Neural progenitor cell (in vitro differentiated cells): ENCODE measurements around the gene OPCML. TPM values are rescaled to one million over a fixed set of nuclear protein-coding genes. Genes with fewer than 3 reads are reported as not detected.

Experiments used
- DNase-seq: peaks from one replicate; pipeline ENCODE4 v3.0.0-alpha.2; 2016; ENCODE audit warnings: low spot score
- H2AFZ ChIP-seq: fragments of 200-600 bp; sonication (generic); replicated peaks from 2 replicates; pipeline ENCODE4 v1.6.1; 2016; ENCODE audit warnings: antibody characterized with exemption
- H3F3A ChIP-seq: fragments of 200-600 bp; sonication (generic); 2 replicates; pipeline ENCODE4 v1.6.1; 2016; ENCODE audit warnings: antibody characterized with exemption, low read depth
- H3K27ac ChIP-seq: fragments of 200-600 bp; sonication (generic); 2 replicates; pipeline ENCODE4 v1.5.1; 2016; ENCODE audit warnings: mild to moderate bottlenecking
- H3K27me3 ChIP-seq: fragments of 200-600 bp; sonication (generic); 2 replicates; pipeline ENCODE4 v1.6.1; 2016; ENCODE audit warnings: mild to moderate bottlenecking, moderate library complexity
- H3K36me3 ChIP-seq: fragments of 200-600 bp; sonication (generic); 2 replicates; pipeline ENCODE4 v1.5.1; 2016
- H3K4me1 ChIP-seq: fragments of 200-600 bp; sonication (generic); 2 replicates; pipeline ENCODE4 v1.6.1; 2016; ENCODE audit warnings: mixed run types
- H3K4me2 ChIP-seq: fragments of 200-600 bp; sonication (generic); 2 replicates; pipeline ENCODE4 v1.6.1; 2016
- H3K4me3 ChIP-seq: fragments of 200-600 bp; sonication (generic); 2 replicates; pipeline ENCODE4 v1.5.1; 2016
- H3K79me2 ChIP-seq: fragments of 200-600 bp; sonication (generic); 2 replicates; pipeline ENCODE4 v1.6.1; 2016; ENCODE audit warnings: low read depth
- H3K9ac ChIP-seq: fragments of 200-600 bp; sonication (generic); 2 replicates; pipeline ENCODE4 v1.6.1; 2016
- H3K9me3 ChIP-seq: fragments of 200-600 bp; sonication (generic); 2 replicates; pipeline ENCODE4 v1.5.1; 2016; ENCODE audit warnings: low read depth
- H4K20me1 ChIP-seq: fragments of 200-600 bp; sonication (generic); 2 replicates; pipeline ENCODE4 v1.6.1; 2016; ENCODE audit warnings: low read depth
- H3K27ac Mint-ChIP-seq: 3 replicates; pipeline ENCODE4 v1.8.0; 2021; ENCODE audit warnings: mixed read lengths
- H3K27me3 Mint-ChIP-seq: 2 replicates; pipeline ENCODE4 v1.8.0; 2022; ENCODE audit warnings: low read depth, mild to moderate bottlenecking, inconsistent platforms, moderate library complexity, mixed read lengths; ENCODE audit not compliant: insufficient read depth
- H3K36me3 Mint-ChIP-seq: 3 replicates; pipeline ENCODE4 v1.8.0; 2021; ENCODE audit warnings: mixed read lengths
- H3K4me1 Mint-ChIP-seq: 3 replicates; pipeline ENCODE4 v1.8.0; 2021; ENCODE audit warnings: mixed read lengths
- H3K4me3 Mint-ChIP-seq: 3 replicates; pipeline ENCODE4 v1.8.0; 2021; ENCODE audit warnings: mild to moderate bottlenecking, moderate library complexity, mixed read lengths
- H3K9me3 Mint-ChIP-seq: 3 replicates; pipeline ENCODE4 v1.8.0; 2020; ENCODE audit warnings: mixed read lengths
- CTCF ChIP-seq: fragments of 200-600 bp; sonication (generic); IDR thresholded peaks from 2 replicates; pipeline ENCODE4 v1.5.1; 2017; ENCODE audit warnings: antibody characterized with exemption, mild to moderate bottlenecking
- EZH2 ChIP-seq: fragments of 200-600 bp; sonication (generic); IDR thresholded peaks from 2 replicates; pipeline ENCODE4 v1.6.1; 2017; ENCODE audit warnings: antibody characterized with exemption, mild to moderate bottlenecking, moderate library complexity
- EZH2phosphoT487 ChIP-seq: fragments of 200-600 bp; sonication (generic); IDR thresholded peaks from 2 replicates; pipeline ENCODE4 v1.6.1; 2017; ENCODE audit warnings: antibody characterized with exemption
- total RNA-seq: library from RNA; depleted of rRNA; stranded (reverse); fragments of >200 nt; gene quantifications from 2 replicates; pipeline ENCODE4 v1.2.3, GENCODE V29; 2015; ENCODE audit warnings: low replicate concordance

The OPCML gene
- total RNA-seq, 1 donor from 2014 or later: 0.02 TPM

GRCh38 chr11:133318221-133318620 is 214.1 kb downstream of the OPCML start:
- H3F3A ChIP-seq: no peaks in the 10 kb centered on the region
- H3K4me3 ChIP-seq: no peak overlapping the region
- H3K4me1 ChIP-seq: no peaks in the 10 kb centered on the region
- H3K9me3 Mint-ChIP-seq: no peaks in the 10 kb centered on the region
- no peak overlapping the region for H3K4me3 Mint-ChIP-seq
- H3K79me2 ChIP-seq: no peaks in the 10 kb centered on the region
- no peak overlapping the region for H3K4me2 ChIP-seq
- no peak for DNase-seq
- no peak for TF ChIP-seq CTCF
- no peak for TF ChIP-seq EZH2
- no peak for TF ChIP-seq EZH2phosphoT487
- no peaks in the 10 kb centered on the region for H3K36me3 ChIP-seq
- no peaks in the 10 kb centered on the region for H3K36me3 Mint-ChIP-seq
- H3K9me3 ChIP-seq: no peaks in the 10 kb centered on the region
- H3K27me3 Mint-ChIP-seq: peaks cover 3% of the 10 kb centered on the region
- no peak overlapping the region for H3K27ac Mint-ChIP-seq
- H2AFZ ChIP-seq: no peak overlapping the region
- H3K9ac ChIP-seq: no peak overlapping the region
- H3K27me3 ChIP-seq: no peaks in the 10 kb centered on the region
- peaks cover 3% of the 10 kb centered on the region for H4K20me1 ChIP-seq
- no peak overlapping the region for H3K27ac ChIP-seq
- H3K4me1 Mint-ChIP-seq: peaks cover 4% of the 10 kb centered on the region

GRCh38 chr11:133311230-133311629 is 221.1 kb downstream of the OPCML start:
- Mint-ChIP-seq H3K4me1 (no peaks in the 10 kb centered on the region), H3K36me3 (no peaks in the 10 kb centered on the region), H3K9me3 (peaks cover 5% of the 10 kb centered on the region), H3K27me3 (no peaks in the 10 kb centered on the region), H3K27ac (no peak overlapping the region), H3K4me3 (no peak overlapping the region)
- H3K4me3 ChIP-seq: no peak overlapping the region
- no peaks in the 10 kb centered on the region for H3K9me3 ChIP-seq
- H3K9ac ChIP-seq: no peak overlapping the region
- H3F3A ChIP-seq: no peaks in the 10 kb centered on the region
- DNase-seq: no peak
- peaks cover 3% of the 10 kb centered on the region for H3K4me1 ChIP-seq
- H3K79me2 ChIP-seq: no peaks in the 10 kb centered on the region
- TF ChIP-seq EZH2phosphoT487: no peak
- no peak for TF ChIP-seq EZH2
- no peak for TF ChIP-seq CTCF
- no peak overlapping the region for H3K27ac ChIP-seq
- no peaks in the 10 kb centered on the region for H4K20me1 ChIP-seq
- no peaks in the 10 kb centered on the region for H3K36me3 ChIP-seq
- H2AFZ ChIP-seq: no peak overlapping the region
- no peaks in the 10 kb centered on the region for H3K27me3 ChIP-seq
- H3K4me2 ChIP-seq: no peak overlapping the region

GRCh38 chr11:133306019-133306418 is 226.3 kb downstream of the OPCML start:
- H3F3A ChIP-seq: no peaks in the 10 kb centered on the region
- H4K20me1 ChIP-seq: no peaks in the 10 kb centered on the region
- no peaks in the 10 kb centered on the region for H3K79me2 ChIP-seq
- no peaks in the 10 kb centered on the region for H3K4me1 Mint-ChIP-seq
- TF ChIP-seq EZH2phosphoT487: no peak
- TF ChIP-seq EZH2: no peak
- peaks cover 5% of the 10 kb centered on the region for H3K9me3 Mint-ChIP-seq
- H3K27ac Mint-ChIP-seq: no peak overlapping the region
- H2AFZ ChIP-seq: no peak overlapping the region
- no peaks in the 10 kb centered on the region for H3K36me3 ChIP-seq
- no peaks in the 10 kb centered on the region for H3K4me1 ChIP-seq
- DNase-seq: peak; percentile 55
- H3K9me3 ChIP-seq: no peaks in the 10 kb centered on the region
- H3K9ac ChIP-seq: no peak overlapping the region
- no peak overlapping the region for H3K27ac ChIP-seq
- H3K27me3 Mint-ChIP-seq: peaks cover 2% of the 10 kb centered on the region
- no peak overlapping the region for H3K4me3 ChIP-seq
- H3K4me3 Mint-ChIP-seq: no peak overlapping the region
- no peak overlapping the region for H3K4me2 ChIP-seq
- no peaks in the 10 kb centered on the region for H3K27me3 ChIP-seq
- H3K36me3 Mint-ChIP-seq: no peaks in the 10 kb centered on the region

GRCh38 chr11:133305208-133305956 is 226.9 kb downstream of the OPCML start:
- no peak overlapping the region for H2AFZ ChIP-seq
- DNase-seq: no peak
- no peaks in the 10 kb centered on the region for H3K27me3 ChIP-seq
- H3K4me3 Mint-ChIP-seq: no peak overlapping the region
- H3K36me3 ChIP-seq: no peaks in the 10 kb centered on the region
- no peaks in the 10 kb centered on the region for H3K4me1 ChIP-seq
- no peaks in the 10 kb centered on the region for H3F3A ChIP-seq
- H3K27ac Mint-ChIP-seq: no peak overlapping the region
- no peak overlapping the region for H3K4me2 ChIP-seq
- no peak overlapping the region for H3K9ac ChIP-seq
- no peaks in the 10 kb centered on the region for H3K4me1 Mint-ChIP-seq
- no peaks in the 10 kb centered on the region for H3K36me3 Mint-ChIP-seq
- H3K27me3 Mint-ChIP-seq: peaks cover 2% of the 10 kb centered on the region
- H3K79me2 ChIP-seq: no peaks in the 10 kb centered on the region
- no peaks in the 10 kb centered on the region for H3K9me3 ChIP-seq
- H3K27ac ChIP-seq: no peak overlapping the region
- no peak for TF ChIP-seq EZH2
- no peak for TF ChIP-seq EZH2phosphoT487
- no peak for TF ChIP-seq CTCF
- peaks cover 5% of the 10 kb centered on the region for H3K9me3 Mint-ChIP-seq
- no peak overlapping the region for H3K4me3 ChIP-seq
- H4K20me1 ChIP-seq: no peaks in the 10 kb centered on the region
